Esophagus squamous epithelium (tissue), 4 donors: ENCODE data around the gene CENPC.

Source experiments
- POLR2A ChIP-seq, 4 donors: fragments of 450-650 bp; IDR thresholded peaks; one replicate each; pipeline ENCODE4 v1.6.1; 2017; ENCODE audit warnings: antibody characterized with exemption in 4 of 4, mild to moderate bottlenecking in 4 of 4, moderate library complexity in 3 of 4
- TF ChIP-seq, protein P1 (sequence below), 6 experiments: fragments of 450-650 bp in 4 of 6; fragments of 200-600 bp in 2 of 6; sonication (generic) in 2 of 6; IDR thresholded peaks; one replicate each; pipeline ENCODE4 v1.5.1; 2016 to 2019; ENCODE audit warnings: antibody characterized with exemption in 6 of 6, mild to moderate bottlenecking in 4 of 6, moderate library complexity in 4 of 6

DNA sequence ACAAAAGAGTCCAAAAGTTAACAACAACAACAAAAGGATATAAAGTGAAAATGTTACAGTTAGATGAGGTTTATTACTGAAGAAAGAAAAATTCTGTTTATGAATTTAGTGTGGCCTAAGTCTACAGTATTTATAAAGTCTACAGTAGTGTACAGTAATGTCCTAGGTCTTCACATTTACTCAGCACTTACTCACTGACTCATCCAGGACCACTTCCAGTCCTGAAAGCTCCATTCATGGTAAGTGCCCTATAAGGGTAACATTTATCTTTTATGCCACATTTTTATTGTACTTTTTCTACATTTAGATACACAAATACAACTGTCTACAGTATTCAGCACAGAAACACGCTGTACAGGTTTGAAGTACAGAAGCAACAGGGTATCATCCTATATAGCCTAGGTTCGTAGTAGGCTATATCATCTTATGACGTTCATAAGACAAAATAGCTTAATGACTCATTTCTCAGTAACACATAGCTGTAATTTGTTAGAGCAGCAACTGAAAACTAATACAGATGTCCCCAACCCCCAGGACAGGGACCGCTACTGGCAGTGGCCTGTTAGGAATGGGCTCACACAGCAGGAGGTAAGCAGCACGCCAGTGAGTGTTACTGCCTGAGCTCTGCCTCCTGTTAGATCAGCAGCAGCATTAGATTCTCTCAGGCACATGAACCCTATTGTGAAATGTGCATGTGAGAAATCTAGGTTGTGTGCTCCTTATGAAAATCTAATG, 61.3 kb downstream of the CENPC start:
- TF ChIP-seq, protein P1, sequence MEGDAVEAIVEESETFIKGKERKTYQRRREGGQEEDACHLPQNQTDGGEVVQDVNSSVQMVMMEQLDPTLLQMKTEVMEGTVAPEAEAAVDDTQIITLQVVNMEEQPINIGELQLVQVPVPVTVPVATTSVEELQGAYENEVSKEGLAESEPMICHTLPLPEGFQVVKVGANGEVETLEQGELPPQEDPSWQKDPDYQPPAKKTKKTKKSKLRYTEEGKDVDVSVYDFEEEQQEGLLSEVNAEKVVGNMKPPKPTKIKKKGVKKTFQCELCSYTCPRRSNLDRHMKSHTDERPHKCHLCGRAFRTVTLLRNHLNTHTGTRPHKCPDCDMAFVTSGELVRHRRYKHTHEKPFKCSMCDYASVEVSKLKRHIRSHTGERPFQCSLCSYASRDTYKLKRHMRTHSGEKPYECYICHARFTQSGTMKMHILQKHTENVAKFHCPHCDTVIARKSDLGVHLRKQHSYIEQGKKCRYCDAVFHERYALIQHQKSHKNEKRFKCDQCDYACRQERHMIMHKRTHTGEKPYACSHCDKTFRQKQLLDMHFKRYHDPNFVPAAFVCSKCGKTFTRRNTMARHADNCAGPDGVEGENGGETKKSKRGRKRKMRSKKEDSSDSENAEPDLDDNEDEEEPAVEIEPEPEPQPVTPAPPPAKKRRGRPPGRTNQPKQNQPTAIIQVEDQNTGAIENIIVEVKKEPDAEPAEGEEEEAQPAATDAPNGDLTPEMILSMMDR (IDR thresholded peaks at IDR 0.05) = no peak
- TF ChIP-seq POLR2A (IDR thresholded peaks at IDR 0.05) = no peak
